Measurements from ENCODE around the gene REXO4. TPM values are rescaled to one million over a fixed set of nuclear protein-coding genes. Genes with fewer than 3 reads are reported as not detected.

The REXO4 gene
- total and polyA plus RNA-seq, 12 donors = 18.9 to 27.6 (median 22.8) TPM

DNA sequence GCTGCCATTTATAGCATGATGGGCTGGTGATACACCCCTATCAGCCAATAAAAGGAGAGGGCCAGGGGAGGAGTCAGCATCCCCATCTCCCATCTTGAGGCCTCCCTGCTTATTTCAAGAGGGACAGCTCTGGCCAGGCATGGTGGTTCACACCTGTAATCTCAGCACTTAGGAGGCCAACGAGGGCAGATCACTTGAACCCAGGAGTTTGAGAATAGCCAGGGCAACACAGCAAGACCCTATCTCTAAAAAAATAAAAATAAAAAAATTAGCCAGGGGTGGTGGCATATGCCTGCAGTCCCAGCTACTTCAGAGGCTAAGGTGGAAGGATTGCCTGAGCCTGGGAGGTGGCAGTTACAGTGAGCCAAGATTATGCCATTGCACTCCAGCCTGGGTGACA is 9.8 kb downstream of the REXO4 start:
- intact Hi-C loops (cut with DNase I) = loop anchor here in 1 of 2 donors (5.0 to 10.0 kb wide), 2 partner anchors 79 to 223 kb away; no protein-coding TSS in a partner anchor
- no peak for DNase-seq
- 70 to 92% (median 83%) methylated on average over 1 of the region's 1 CpG for WGBS, 4 donors
- H3K4me3 ChIP-seq = no peak overlapping the region
- peak overlapping the region in 3 of 5 donors; percentile 10 to 60 (median 32) for H3K27ac ChIP-seq
- TF ChIP-seq POLR2A (IDR thresholded peaks at IDR 0.05) = no peak
- no peaks in the 10 kb centered on the region for H3K9me3 ChIP-seq (replicated peaks in 1 of 3)
- H3K4me1 ChIP-seq (replicated peaks in 1 of 2) = peaks cover 10 to 29% of the 10 kb centered on the region in 2 donors
- no peaks in the 10 kb centered on the region for H3K27me3 ChIP-seq
- peaks cover 0 to 73% of the 10 kb centered on the region in 2 donors for H3K36me3 ChIP-seq (replicated peaks in 1 of 2)

DNA sequence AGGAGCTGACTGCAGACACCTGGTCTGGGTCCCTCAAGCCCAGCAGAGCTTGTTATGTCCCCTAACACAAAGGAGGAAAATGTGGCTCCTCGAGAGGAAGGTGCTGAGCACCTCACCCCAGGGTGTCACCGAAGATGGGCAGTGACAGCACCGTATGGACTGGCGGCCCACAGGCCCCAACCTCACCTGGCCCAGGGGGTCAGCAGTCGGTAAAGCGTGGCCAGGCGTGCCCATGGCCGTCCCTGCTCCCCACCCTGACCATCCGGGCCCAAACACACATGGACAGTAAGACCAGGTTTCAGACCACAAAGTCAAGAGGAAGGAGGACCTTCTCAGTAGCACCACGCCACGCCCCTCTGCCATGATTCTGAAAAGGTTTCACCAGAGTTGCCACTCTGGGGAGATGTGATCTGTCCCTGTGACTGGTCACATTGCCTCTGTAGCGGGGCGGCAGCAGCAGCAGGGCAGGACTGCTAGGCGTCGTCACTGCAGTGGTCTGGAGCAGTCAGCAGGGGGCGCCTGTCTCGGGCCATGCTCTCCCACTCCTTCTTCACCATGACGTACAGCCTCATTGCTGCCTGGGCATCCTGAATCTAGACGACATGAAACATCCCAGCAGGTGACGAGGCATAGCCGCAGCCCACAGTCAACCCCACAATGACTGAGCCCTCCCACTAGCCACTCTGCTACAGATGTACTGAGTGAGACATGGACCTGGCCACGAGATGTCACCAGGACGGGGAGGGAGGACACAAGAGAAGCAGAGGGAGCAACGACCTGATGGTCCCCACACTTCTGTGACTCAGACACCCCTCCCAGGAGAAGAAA is 11.1 kb downstream of the REXO4 start:
- Histone ChIP-seq H3K27ac (peak overlapping the region in 3 of 5 donors; percentile 44 to 74 (median 70)), H3K9me3 (replicated peaks in 1 of 3) (no peaks in the 10 kb centered on the region), H3K4me3 (no peak overlapping the region), H3K36me3 (replicated peaks in 1 of 2) (peaks cover 0 to 60% of the 10 kb centered on the region in 2 donors), H3K4me1 (replicated peaks in 1 of 2) (peaks cover 10 to 29% of the 10 kb centered on the region in 2 donors), H3K27me3 (no peaks in the 10 kb centered on the region)
- WGBS, 4 donors = 60 to 87% (median 68%) methylated on average over 10 to 24 of the region's 24 CpGs
- no peak for TF ChIP-seq POLR2A (IDR thresholded peaks at IDR 0.05)
- TF ChIP-seq, protein P1, sequence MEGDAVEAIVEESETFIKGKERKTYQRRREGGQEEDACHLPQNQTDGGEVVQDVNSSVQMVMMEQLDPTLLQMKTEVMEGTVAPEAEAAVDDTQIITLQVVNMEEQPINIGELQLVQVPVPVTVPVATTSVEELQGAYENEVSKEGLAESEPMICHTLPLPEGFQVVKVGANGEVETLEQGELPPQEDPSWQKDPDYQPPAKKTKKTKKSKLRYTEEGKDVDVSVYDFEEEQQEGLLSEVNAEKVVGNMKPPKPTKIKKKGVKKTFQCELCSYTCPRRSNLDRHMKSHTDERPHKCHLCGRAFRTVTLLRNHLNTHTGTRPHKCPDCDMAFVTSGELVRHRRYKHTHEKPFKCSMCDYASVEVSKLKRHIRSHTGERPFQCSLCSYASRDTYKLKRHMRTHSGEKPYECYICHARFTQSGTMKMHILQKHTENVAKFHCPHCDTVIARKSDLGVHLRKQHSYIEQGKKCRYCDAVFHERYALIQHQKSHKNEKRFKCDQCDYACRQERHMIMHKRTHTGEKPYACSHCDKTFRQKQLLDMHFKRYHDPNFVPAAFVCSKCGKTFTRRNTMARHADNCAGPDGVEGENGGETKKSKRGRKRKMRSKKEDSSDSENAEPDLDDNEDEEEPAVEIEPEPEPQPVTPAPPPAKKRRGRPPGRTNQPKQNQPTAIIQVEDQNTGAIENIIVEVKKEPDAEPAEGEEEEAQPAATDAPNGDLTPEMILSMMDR (IDR thresholded peaks at IDR 0.05) = peak; percentile 67 to 90 (median 80)
- intact Hi-C loops (cut with DNase I) = loop anchor here in 1 of 2 donors (5.0 to 10.0 kb wide), 2 partner anchors 81 to 222 kb away; no protein-coding TSS in a partner anchor
- peak; percentile 69 to 90 (median 79) for DNase-seq

DNA sequence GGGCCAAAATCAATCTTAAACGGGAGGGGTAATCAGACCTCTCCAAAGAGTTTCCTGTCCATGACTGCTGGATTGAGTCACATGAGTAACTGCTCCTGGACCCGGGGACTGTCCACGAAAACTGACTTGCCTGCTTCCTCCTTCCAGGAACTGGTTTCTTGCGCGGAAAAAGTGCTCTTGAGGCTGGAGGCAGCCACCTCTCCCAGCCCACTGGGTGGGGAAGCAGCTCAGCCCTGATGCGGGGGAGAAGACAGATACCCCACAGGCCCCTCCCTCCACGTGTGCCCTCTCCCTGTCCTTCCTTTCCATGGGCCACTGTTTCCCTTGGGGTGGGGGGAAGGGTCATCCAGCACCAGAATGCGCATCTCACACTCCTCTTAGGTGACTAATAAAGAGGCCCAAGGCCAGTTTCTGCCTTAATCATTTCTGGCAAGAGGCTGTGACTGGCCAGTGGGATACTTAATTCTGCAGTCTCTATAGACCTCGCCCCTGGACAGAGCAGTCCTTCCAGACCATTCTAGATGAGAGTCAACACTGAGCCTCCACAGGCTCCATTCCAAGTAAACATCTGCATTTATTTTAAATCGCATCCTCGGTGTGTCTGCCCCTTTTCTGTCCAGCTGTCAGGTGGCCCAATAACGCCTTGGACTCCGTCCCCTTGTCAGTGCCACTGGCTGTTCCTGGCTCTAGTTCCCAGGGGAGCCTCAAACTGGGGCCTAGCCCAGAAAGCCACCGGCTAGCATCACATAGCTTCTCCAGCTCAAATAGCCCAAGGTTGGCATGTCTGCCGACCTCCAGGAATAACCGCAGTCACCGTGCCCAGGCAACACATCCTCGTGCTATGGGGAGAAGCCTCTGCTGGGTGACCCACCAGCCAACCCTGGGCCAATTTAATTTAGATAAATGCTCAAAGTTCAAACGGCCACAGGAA is 12.0 kb downstream of the REXO4 start:
- Histone ChIP-seq H3K27me3 (no peaks in the 10 kb centered on the region), H3K4me1 (replicated peaks in 1 of 2) (peaks cover 10 to 29% of the 10 kb centered on the region in 2 donors), H3K27ac (peak overlapping the region in 3 of 5 donors; percentile 70 to 83 (median 74)), H3K9me3 (replicated peaks in 1 of 3) (no peaks in the 10 kb centered on the region), H3K4me3 (no peak overlapping the region), H3K36me3 (replicated peaks in 1 of 2) (peaks cover 0 to 51% of the 10 kb centered on the region in 2 donors)
- intact Hi-C loops (cut with DNase I) = loop anchor here in 1 of 2 donors (5.0 to 10.0 kb wide), 2 partner anchors 82 to 221 kb away; no protein-coding TSS in a partner anchor
- peak in 5 of 7 donors; percentile 52 to 74 (median 71) for DNase-seq
- TF ChIP-seq, protein P1 (IDR thresholded peaks at IDR 0.05) = no peak
- no peak for TF ChIP-seq POLR2A (IDR thresholded peaks at IDR 0.05)
- 45 to 64% (median 55%) methylated on average over 14 to 19 of the region's 19 CpGs for WGBS, 4 donors

DNA sequence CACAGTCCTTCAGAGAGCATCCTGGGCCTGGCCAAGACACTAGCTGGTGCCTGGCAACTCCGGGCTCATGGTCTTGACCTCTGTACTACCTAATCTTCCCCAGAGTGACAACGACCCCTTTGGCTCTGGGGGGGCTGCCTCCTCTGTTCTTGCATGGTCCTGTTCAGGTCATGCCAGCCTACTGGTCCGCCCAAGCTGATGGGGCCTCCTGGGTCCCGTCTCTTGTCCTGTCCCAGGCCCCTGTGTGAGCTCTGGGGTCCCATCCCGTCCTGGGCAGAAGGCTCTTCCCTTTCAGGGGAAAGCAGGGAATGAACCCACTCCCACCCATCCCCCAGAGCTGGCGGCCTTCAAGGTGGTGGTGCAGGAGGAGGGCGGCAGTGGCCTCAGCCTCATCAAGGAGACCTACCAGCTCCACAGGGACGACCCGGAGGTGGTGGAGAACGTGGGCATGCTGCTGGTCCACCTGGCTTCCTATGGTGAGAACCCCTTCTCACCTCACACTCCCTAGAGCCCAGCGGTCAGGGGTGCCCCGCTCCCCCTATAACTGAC is 13.3 kb downstream of the REXO4 start:
- Histone ChIP-seq H3K27ac (peak overlapping the region in 1 of 5 donors; percentile 83), H3K4me3 (no peak overlapping the region), H3K36me3 (replicated peaks in 1 of 2) (peaks cover 0 to 39% of the 10 kb centered on the region in 2 donors), H3K27me3 (no peaks in the 10 kb centered on the region), H3K9me3 (replicated peaks in 1 of 3) (no peaks in the 10 kb centered on the region), H3K4me1 (replicated peaks in 1 of 2) (peaks cover 10 to 29% of the 10 kb centered on the region in 2 donors)
- TF ChIP-seq, protein P1 (IDR thresholded peaks at IDR 0.05) = no peak
- no peak for TF ChIP-seq POLR2A (IDR thresholded peaks at IDR 0.05)
- WGBS, 4 donors = 84 to 88% (median 85%) methylated on average over 6 to 12 of the region's 12 CpGs
- DNase-seq = no peak
- intact Hi-C loops (cut with DNase I) = loop anchor here in 1 of 2 donors (5.0 to 10.0 kb wide), 2 partner anchors 83 to 220 kb away; no protein-coding TSS in a partner anchor

Measured in adrenal gland (tissue), 12 donors.